Measurements from ENCODE around the gene HNRNPU.

Gene HNRNPU

GRCh38 chr1:244862699-244863490, 1.4 kb downstream of the HNRNPU start:
- DNase-seq: peak; percentile 96

DNA sequence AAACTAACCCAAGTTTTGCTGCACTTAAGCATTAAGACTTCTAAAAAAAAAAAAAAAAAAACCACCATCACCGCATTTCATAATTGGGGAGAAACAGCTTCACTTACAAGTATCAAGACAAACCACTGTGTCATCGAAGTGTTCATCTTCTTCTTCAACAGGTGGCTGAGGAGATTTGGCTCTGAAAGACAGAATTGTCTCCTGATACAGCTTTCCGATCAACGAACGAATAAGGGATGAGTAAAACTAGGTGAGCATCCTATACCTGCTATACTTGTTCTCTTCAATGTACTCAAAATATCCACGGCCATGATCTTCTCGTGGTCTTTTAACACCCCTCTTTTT, 2.0 kb downstream of the HNRNPU start:
- no peak for DNase-seq

DNA sequence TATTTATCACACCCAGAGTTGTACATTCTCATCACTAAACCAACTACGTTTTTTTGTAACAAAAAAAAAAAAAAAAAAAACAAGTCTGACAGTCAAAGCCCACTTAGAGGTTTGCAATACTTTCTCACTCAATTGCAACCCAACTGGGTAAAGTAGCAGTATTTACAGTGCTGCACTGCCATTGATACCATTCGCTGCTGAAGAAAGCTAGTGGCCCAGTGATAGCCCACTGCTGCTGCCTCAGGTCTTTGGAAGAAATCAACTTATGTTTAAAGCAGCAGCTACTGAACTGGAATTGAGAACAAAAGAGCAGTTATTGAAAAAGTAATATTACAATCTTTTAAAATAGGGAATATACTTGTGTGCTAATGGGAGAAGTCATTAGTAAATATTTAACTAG, 2.7 kb downstream of the HNRNPU start:
- no peak for DNase-seq

GRCh38 chr1:244860914-244861610, 3.3 kb downstream of the HNRNPU start:
- DNase-seq: no peak

- no peak for DNase-seq
Measured at GRCh38 chr1:244860078-244860477, 4.3 kb downstream of the HNRNPU start.

- no peak for DNase-seq
Measured at GRCh38 chr1:244858357-244858756, 6.0 kb downstream of the HNRNPU start.

GRCh38 chr1:244857761-244858160, 6.6 kb downstream of the HNRNPU start:
- DNase-seq: no peak

DNA sequence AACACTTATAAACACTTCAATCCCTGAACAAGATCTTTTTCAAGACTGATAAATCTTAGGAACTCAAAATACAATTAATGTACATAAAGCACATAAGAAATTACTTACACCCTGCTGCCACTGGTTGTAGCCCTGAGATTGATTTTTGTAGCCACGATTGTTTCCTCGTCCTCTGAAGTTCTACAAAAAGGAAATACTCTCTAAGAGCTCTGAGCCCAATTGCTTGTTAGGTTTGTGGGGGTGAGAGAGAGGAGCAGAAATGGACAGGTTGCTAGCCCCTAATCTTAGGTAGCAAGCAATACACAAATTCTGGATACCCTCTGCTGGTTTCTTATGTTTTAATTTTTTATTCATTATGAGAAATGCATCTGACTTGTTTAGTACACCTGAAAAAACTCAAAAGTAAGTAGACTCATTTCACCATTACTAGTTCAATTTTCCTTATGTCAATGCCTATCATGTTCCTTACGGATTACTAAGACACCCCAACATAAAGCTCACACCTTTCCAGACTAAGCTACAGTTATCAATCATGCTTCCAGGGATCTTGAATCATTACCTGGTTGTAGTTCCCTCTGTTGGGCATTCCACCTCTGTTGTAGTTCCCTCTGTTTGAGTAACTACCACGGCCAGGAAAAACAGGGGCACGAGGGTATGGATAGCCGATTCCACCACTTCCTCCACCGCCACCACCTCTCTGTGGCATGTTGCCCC, 9.3 kb downstream of the HNRNPU start:
- DNase-seq: no peak

GRCh38 chr1:244854166-244854565, 10.2 kb downstream of the HNRNPU start:
- no peak for DNase-seq

DNA sequence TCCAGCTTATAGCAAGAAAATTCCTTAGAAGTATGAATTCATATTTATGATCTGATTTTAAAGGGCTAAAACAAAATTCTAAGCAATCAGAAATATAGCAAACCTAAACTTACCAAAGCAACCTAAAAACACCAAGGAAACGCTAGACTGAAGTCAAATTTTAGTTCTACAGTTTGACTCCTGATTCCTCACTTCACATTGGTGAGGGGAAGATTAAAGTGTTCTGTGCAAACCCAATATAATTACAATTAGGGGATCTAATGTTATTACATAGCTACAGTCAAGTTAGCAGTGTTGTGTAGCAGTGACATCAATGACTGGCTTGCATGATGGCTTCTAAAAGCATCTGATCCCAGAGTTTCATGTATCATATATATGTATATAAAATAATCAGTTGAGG, 11.6 kb downstream of the HNRNPU start:
- no peak for DNase-seq

DNA sequence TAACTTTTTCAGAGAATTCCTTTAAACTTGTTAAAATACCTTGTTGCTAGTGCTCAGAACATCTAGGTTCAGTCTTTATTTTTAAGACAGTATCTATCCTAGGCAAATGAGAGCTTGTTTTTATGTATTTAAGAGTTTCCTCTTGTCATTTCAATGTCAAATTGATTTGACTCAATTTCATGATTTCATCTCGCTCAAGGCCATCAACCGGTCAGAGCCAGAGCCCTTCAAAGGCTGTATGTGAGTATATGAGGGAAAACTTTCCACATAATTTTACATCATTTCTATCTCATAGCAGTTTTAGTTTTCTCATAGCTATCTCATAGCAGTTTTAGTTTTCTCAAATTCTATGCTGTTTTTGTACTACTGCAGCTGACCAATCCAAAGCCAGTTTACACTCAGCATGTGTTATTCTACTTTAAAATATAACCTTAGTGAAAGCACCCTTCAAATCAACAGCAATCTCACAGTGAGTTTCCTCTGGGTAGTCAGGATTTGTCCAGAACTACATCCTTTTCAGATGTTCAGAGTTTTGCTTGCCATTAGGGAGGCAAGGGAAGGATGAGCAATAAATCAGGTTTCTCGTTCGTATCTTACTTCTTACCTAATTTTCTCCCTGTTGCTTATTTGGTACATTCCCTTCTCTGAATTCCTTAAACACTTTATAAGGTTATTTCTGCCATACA, 12.7 kb downstream of the HNRNPU start:
- no peak for DNase-seq

DNA sequence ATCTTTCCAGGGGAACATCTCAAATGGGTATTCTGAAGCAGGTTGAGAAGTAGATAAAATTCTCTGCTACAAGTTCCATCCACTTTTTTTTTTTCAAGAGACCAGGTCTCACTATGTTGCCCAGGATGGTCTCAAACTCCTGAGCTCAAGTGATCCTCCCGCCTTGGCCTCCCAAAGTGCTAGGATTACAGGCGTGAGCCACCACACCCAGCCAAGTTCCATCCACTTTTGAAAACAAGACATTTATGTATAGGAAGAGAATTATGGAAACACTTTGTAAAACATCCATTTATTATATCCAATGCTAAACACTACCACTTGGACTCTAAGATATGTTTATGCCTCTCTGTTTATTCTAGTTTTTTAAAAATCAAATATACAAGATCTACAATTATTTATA, 13.4 kb downstream of the HNRNPU start:
- no peak for DNase-seq

DNA sequence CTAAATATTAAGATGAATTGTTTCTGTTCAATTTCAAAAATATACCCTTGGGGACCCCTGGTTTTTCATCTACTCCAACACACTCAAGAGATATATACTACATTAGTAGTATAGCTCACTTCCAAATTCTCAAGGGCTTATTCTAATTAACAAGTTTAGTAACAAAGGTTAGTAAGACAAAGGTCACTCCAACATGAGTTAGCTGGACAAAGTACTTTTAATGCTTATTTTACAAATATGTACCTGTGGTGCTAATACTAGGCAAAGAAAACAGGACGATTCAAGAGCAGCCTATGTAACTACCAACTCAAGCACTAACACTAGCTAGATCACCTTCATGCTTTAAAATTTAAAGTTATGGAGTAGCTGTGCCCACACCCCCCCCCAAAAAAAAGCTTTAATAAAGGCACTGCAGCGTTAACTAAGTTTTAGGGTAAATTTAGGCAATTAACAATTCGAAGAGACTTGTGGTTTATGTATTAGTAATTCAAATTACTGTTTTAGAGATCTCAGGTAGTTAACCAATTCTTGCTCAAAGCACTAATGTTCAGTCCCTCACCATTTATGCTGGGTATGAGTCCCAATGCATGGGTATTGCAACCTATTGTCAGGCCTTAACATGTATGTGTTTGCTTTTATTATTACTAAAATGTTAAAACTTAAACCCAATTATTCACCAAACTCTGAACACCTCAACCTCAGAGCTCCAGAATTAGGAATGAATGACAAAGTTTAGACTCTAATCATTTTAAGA, 14.1 kb downstream of the HNRNPU start:
- no peak for DNase-seq

DNA sequence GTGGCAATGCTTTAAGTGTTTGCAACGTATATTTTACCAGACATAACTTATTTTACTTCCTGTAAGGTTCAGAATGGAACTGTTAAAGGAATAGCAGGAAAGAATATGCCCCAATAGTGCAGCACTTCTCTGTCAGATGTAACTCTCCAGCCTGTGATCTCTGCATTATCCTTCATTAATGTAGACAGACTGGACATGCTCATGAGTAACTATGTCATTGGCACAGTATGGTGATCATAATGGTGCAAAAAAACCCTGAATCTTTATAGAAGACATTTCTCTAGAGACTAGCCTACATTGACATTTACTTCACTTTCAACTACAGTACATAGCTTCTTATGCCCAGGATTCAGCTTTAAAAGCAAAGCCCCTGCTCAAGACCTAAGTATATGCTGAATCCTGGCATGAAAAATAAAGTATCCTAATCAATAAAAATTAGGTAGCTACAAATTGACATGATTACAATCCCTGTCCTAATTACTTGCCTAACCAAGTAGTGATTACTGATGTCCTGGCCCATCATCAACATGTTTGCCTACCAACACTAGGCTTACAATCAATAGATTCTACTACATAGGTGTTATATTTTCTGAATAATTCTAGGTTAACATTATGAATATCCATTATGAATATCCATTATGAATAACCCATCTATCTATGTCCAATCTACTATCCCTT, 15.0 kb downstream of the HNRNPU start:
- no peak for DNase-seq

DNA sequence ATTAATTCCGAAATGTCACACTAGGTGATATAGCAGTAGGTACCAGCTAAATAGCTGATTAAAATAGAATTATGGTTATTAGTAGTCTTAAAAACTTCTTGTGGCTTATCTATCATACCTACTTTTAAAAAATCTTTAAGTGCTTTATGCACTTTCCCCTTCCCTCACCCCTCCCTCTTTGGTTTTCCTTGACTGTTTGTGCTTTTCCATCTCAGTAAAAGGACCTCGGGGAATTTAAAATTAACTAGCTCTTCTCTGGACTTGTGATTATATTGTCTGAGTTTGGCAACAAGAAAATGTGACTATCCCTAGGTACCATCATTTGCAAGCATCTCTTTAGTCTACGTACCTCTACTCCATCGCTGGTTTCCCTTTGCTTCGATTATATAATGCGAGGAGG, 17.7 kb downstream of the HNRNPU start:
- DNase-seq: no peak

DNA sequence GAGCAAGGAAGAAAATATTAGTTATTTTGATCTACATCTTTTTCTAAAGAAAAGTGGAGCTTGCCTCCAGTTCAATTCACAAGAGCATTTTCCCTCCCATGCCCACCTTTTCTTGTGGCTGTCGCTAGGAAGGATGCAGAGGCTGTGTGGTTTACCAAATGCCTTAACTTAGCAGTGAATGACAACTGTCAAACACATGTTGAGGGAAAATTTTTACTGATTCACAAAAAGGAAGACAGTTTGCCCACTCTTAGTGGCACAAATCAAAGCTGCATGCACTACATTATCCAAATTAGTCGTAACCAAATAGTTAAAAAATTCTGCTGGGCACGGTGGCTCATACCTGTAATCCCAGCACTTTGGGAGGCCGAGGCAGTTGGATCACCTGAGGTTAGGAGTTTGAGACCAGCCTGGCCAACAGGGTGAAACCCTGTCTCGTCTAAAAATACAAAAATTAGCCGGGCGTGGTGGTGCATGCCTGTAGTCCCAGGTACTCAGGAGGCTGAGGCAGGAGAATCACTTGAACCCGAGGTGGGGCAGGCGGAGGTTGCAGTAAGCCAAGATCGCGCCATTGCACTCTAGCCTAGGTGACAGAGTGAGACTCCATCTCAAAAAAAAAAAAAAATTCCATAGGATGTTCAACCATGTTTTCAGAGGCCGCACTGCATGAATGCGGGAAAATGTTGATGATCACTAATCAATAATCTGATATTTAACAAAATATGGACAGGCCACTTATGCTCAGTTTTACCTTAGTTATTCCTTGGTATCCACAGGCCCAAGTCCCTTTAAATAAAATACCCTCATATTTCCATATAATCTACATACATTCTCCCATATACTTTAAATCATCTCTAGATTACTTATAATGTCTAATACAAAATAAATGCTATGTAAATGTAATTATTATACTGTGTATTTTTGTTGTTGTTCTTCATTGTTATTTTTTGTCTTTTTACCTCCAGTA, 19.9 kb downstream of the HNRNPU start:
- no peak for DNase-seq

GRCh38 chr1:244843148-244843978, 21.0 kb downstream of the HNRNPU start:
- no peak for DNase-seq

DNA sequence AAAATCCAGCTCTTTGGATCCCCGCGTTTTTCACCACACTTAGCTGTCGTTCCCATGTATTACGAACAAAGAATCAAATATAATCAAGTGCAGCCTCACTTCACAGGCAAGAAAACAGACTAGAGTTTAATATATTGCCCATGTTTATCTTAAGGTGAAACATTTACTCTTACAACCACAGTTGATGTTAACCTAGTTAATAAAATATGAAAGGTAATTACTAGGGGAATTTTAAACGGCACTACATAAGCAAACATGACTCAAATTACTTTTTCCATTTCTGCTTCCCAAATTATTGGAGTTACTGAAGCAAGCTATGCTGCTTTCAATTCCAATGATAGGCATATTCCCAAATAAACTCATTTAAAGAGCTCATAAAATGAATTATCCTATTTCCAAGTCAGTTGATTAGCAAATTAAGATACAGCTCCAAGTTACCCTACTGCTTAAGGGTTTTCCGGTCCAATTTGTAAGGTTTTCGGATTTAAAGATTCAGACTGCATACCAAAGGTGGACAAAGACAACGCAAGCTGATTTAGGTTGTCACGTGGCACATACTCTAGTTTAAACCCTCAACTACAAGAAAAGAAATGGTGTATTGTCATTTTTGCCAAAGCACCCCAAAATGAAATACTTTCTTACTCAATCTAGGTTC, 22.9 kb downstream of the HNRNPU start:
- no peak for DNase-seq

DNA sequence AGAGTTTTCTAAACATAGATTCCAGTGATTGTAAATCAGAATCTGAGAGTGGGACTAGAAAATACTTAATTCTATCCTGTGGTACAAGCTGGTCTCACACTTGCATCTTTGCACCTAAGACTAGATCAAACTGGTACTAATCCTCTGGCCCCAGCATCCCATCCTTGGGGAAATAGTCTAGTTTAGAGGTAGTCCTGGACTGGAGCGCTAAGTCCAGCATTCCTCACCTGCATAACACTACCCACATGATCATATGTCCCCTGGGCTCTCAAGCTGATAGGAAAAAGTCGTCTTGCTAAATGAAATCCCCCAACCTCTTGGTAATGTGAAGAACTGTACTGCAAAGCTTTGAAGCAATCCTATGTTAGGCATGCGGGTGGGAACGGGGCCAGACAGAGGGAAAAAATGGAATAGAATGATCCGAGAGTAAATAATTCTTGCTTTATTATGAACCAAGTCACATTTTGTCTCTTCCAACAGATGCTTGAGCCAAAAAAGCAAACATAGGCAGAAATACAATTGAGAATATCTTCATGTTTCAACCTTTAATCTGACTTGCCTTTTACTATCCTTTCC, 24.0 kb downstream of the HNRNPU start:
- no peak for DNase-seq

Data from NCI-H1092 (cell line).